Iris pigment epithelial cell (primary cell): ENCODE results near the gene TNC.

Experiments used
- DNase-seq: peaks from one replicate; pipeline ENCODE4 v3.0.0-alpha.2; 2011; ENCODE audit warnings: low read depth

TNC gene

DNA sequence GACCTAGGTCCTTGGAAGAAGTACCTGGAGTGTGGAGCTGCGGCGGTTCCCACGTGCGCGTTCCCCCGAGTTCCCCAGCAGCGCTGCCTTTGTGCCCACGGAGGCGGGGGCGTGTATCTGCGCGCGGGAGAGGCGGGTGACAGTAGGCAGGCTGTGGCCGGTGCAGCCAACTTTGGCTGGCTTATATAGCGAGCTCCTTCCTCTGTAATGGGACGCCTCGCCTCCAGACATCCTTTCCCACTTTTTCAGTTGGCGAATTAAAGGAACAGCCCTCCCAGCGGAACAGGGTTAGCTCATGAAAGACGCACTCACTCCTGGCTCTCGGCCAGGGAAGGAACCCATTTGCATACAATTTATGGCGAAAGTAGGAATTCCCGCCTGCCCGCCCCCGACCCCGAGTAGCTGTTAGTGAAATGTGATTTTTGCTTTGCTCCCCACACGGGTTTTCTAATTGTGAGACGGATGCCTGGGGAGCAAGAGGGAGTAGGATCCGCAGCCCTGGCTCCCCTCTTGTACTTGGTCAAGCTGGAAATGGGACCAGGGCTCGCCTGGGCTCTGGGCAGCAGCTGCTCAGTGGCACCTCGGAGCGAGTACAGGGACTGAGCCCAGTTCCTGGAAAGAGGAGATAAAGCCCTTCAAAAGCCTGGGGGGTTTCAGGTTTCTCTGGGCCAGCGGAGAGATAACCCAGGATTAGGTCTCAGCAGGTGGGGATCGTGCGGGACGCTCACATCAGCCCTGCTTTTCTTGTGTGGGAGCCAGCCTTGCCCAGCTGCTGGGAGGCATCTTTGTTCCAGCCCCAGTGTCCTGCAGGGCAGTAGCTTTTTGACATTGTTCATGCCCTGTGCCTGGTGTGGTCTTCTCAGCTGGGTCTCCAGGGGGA lies at the start of gene TNC:
TSS of gene TNC (minus strand) at position 159 of the 880 bp plus-strand sequence. CDS start 27,139 bp downstream, outside the sequence.
- DNase-seq, result peak; percentile 59

DNA sequence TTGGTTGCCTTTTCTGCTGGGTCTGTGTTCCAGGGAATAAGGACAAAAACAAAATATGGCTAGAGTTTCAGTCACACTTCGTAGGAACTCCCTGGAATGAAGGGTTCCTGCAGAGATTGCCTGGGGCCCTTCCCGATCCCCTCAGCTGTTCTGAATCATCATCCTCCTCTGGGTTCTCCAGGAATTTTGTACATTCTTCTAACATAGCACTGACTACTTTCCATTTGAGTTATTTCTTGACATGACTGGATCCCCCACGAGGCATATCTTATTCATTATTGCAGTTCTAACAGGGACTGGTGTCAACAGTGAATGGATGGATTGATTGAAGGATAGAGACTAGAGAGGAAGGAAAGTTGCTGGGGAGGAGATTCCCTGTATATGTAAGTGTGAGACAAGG lies 49.2 kb upstream of the TNC start:
- DNase-seq, result peak; percentile 57

DNA sequence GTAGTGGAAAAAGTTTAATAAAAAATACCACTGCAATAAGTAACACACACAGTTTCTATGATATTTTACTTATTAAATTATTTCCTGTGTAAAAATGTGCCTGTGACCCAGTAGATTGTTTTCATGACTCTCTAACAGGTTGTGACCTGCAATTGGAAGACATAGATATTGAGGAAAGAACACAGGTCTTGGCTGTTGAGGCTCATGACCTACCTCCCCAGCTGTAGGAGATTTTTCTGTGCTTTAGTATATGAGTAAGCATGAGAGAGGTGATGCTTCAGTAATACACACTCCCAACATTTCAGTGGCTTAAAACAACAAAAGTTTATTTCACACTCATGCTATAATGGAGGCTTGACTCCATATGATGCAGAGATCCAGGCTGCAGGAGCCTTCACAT lies 47.3 kb upstream of the TNC start:
- no peak for DNase-seq

DNA sequence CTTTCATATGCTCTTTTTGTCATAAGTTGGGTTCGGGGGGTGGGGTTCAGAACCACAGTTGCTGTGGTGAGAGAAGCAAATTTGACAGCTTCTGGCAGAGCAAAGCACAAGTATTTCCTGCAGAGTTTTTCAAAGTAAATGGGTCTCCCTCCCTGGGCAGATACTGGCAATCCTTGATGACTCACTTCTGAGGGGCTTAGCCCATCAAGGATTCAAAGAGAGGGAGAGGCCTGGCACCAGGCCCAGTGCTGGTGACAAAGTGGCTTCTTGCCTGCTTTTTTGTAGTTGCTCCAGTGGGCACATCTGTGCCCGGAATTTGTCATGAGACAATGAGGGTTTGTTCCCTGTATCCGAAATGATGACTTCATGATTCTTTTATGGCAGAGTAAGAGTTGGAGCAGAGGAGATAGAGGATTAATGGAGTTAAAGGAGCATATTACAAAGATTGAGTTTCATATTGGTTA lies 46.6 kb upstream of the TNC start:
- peak; percentile 17 for DNase-seq

DNA sequence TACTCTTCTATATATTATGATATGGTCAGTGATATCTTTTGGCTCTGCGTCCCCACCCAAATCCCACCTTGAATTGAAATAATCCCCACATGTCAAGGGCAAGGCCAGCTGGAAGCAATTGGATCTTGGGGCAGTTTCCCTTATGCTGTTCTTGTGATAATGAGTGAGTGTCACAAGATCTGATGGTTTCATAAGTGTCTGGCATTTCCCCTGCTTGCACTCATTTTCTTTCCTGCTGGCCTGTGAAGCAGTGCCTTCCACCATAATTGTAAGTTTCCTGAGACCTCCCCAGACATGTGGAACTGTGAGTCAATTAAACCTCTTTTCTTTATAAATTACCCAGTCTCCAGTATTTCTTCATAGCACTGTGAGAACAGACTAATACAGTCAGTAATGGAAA lies 45.0 kb upstream of the TNC start:
- no peak for DNase-seq

DNA sequence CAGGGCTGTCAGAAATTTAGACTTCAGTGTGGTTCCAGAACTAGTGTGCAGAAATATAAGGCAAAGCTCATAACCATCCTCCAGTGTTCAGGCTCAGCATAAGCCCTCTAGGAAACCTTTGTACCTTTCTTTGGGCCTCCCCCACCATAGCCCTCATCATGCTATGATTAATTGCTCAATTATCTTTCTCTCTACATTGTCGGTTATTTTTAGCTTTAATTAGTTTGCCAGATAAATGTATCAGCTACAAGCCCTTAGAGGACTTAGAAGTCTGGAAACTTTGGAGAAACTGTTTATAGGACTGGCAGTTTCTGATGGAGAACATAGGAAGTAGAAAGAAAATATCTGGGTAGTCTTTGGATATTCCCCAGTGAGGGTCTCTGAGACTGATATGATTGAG lies 43.5 kb upstream of the TNC start:
- no peak for DNase-seq

DNA sequence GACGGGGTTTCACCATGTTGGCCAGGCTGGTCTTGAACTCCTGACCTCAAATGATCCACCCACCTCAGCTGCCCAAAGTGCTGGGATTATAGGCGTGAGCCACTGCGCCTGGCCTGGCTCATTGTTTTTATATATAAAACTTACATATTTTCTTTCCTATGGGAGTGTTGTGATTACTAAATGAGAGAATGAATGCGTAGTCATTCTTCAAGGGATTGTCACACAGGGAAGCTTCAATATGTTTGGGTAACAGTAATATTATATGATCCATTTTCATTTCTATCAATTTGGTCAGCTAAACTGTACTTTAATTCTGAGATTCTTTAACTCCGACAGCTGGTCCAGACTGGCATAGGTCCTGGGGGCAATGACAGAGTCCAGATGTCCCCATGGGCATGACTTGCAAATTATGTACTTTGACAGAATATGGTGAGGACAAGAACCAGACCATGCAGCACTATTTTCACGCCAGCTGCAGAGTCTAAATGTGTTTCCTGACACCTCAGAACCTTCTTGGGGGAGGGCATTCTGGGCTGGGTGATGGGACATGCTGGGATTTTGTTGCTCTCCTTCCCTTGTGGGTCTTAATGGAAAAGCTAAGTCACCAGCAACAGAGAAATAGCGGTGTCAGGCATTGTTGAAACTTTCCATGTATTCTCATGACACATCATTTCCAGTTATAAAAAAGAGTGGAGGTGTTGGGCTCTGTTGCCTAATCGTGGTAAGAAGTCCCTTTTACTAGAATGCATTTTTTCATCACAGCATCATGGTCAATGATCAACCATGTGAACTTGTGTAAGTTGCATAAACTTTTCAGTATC lies 40.9 kb upstream of the TNC start:
- peak; percentile 38 for DNase-seq

DNA sequence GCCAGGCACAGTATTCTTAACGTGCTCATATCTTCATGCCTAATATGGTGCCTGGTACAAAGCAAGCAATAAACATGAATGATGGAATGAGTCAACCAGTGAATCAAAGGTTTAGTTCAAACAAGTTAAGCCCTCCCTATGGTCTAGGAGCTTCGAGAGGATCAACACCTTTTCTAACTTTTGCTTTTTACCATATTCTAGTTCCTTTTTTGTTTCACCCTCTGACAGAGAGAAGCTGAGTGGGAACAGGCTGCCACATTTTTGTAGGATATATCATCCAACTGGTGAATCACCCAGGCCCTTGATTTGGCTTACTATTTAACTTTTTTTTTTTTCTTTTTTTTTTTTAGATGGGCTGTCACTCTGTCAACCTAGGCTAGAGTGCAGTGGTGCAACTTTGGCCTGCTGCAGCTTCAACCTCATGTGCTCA lies 39.3 kb upstream of the TNC start:
- peak; percentile 80 for DNase-seq

DNA sequence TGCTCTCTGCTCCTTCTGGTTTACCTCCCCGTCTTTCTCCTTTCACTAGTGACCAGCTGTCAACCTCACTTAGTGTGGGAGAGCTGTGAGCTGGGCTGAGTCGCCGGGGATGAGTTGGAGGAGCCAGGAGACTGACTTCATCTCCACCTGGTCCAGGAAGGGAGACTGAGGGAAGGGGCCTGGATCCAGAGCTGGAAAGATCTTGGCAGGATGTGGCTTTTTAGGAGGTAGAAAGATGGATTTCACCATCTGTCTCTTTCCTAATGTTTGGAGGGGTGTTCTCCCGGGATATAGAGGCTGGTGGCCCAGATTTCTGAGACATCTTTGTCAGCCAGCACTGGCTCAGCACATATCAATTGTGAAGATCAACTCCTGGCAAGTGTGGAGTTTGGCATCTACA lies 37.1 kb upstream of the TNC start:
- no peak for DNase-seq

DNA sequence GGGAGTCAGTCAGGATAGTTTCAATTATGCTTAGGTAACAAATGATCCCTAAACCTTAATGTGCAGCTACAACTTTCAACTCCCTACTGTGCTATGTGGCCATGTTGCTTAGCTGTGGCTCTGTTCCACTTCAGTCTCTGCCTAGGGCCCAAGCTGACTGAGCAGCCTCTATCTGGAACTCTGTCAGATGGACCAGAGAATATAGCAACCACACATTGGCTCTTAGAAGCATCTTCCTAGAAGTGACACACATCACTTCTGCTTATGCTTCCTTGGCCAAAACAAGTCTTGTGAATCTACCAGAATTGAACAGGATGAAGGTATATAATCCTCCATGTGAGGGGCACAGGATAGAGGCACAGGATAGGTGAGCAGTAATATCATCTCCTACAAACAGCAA lies 36.7 kb upstream of the TNC start:
- no peak for DNase-seq

DNA sequence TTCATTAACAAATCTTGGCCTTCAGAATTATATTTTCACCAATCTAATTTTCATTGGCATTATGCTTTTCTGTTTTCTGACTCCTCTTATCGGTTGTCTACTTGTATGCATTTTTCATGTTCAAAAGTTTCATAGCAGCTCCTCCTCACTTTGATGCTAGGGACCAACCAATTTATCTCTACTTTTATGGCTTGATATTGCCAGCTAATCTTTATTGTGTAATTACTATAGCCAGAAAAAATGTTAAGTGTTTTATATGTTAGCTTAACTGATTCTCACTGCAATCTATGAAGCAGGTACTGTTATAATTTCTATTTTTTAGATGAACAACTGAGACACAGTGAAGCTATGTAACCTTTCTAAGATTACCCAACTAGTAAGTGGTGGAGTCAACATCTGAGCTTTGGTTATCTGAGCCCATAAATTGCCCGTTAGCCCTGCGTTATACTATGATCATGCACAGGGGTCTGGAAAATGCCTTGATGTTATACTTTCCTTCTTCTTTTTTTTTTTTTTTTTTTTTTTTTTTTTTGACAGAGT lies 34.4 kb upstream of the TNC start:
- no peak for DNase-seq

DNA sequence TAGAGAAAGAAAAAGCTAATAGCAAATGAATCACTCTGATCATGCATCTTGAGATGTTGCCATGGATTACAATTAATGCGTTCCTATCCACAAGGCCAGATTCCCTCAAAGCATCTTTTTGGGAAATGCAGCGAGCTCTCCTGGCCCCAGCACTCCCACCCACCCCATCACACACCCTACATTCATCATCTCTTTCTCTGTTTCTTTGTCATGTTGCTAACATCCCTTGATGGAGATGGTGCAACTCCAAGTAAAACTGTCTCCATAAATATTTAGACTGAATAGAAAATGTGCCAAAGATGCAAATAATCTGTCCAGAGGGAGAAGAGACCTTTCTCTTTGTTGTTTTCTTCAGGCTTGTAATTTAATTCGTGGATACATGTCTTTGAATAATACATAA lies 30.8 kb upstream of the TNC start:
- DNase-seq, result no peak

DNA sequence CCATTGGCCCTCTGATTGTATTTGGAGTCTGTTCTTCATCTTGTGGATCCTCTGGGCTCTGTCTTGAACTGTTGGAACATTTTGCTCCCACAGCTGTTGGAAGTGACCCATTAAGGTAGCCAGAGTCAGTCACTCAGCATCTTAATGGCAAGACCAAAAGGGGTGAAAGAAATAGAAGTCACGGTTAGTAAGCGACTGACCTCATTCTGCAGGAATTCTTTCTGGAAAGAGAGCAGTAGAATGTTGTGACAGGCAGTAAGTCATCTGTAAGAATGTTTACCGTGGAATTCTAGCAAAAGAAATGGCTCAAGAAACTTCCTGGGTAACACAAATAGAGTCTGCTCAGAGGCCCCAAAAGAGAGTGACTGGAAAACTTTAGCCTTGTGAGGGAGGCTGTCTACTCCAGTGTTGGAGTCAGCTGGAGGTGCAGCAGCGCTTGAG lies 28.6 kb upstream of the TNC start:
- peak; percentile 82 for DNase-seq

DNA sequence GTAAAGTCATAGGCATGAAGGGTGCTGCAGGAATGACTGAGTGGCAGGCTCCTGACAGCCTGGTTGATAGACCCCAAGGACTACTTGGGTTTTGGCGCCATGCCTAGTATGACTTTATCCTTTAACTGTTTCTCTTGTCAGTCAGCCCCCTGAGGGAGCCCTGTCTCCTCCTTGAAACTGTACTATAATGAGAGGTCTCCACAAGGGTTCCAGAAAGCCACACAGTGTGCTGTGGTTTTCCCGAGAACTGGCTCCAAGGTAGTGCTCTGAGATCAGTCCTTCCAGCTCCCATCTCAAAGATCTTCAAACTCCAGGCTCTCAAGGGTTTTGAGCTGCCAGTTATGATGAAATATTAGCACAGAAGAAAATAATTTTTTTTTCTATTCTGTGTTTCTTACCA lies 26.7 kb upstream of the TNC start:
- no peak for DNase-seq

DNA sequence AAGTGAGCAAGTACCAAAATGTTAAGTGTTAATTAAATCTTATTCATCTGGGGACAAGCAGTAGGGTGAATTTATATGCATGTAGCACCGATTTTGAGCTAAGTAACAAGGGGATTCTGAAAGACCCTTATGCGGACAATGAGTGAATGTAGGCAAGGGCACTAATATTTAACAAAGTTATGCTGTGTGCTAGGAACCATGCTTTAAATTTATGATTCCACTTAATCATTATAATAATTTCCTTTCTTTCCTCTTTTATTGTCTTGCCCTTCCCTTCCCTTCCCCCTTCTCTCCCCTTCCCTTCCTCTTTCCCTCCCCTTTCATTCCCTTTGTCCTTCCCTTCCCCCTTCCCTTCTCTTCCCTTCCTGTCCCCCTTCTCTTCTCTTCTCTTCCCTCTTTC lies 25.7 kb upstream of the TNC start:
- DNase-seq, result no peak

DNA sequence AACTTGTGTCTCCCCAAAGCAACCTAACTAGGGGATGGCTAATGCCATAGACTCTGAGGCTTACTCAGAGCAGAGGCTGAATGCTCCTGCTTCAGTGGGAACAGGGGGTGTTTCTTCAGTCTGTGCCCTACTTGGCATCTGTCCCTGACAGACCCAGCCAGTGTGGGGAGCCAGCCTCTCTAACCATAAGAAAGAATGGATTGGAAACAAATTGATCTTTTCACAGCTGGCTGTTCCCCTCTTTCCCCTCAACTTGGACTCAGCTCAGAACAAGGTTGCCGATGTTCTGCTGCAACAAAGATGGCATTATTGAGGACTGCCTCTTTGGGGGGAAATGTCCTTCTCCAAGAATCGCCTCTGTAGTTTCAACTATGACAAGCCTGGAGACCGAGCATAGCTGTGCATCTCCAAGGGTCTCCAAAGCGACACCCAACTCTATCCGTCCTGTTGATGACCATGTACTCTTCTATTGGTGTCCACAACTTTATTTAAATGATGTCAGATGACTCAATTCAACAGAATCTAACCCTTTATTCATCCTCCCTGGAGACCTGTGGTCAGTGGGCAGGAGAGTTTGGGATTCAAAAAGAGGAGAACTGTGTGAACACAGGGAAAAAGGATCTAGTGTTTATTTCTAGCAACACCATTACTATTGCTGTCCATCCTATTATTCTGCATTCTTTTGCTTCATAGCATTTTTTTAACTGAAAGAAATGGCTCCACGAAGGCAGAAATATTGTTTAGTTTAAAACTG lies 24.7 kb upstream of the TNC start:
- DNase-seq, result no peak

DNA sequence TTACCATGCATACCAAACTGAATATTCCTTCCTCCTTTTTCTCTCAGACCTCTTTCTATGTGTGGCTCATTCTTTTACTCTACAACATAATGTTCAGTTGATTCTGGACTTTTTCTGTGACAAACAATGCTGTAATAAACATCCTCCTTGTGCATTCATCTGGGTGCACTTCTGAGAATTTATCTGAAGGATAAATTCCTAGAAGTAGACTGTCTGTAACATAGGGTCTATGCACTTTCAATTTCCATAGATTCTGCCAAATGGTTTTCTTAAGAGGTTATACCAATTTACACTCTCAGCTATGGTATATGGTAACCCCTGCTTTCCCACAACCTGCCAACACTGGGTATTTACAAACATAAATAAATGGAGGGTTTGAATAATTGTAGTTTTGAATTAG lies 24.1 kb upstream of the TNC start:
- no peak for DNase-seq

DNA sequence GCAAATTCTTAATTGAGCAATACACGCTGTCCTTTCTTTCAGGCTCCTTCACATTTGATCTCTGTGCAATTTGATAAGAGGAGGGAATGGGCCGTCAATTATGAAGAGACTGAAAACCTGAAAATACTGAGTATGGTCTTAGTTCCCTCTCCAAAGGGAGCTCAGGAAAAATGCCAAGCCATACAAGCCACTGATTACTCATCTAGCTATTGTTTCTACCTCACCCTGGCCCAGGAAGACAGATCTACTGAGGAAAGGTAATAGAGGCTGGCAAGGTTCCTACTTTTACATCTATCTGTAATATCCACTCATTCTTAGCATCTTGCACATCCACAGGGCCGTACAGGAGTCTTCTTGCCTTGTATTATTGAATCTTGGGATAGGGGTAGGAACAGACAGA lies 23.7 kb upstream of the TNC start:
- DNase-seq, result no peak

DNA sequence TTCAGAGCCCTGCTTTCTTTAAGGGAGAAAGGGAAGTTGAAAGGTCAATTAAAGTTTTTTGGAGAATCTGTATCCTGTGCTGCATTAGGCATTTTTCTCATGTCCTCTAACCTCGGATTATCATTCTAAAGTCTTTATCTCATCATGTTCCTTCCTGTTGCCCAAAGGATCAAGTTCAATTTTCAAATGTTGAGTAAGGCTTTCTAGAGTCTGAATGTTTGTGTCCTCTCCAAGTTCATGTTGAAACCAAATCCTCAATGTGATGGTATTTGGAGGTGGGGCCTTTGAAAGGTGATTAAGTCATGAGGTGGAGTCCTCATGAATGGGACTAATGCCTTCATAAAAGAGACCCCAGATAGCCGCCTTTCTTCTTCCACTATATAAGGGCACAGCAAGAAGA lies 20.2 kb upstream of the TNC start:
- peak; percentile 66 for DNase-seq

DNA sequence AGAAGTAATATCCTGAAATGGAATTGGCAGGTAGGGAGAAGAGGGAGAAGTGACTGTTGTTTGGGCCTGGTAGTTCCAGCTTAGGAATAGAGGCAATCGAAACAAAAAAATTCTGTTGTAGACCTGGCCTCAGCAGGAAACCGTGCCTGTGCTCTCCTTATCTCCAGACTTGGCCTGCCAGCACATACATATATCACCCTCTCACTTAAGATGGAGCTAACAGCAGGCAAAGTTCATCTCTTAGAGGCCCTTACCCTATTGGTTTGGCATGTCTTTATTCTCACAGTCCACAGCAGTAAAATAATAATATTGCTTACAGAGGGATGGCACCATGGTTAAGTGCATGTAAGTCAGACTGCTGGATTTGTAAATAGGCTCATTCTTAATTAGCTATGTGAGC lies 19.6 kb upstream of the TNC start:
- no peak for DNase-seq

DNA sequence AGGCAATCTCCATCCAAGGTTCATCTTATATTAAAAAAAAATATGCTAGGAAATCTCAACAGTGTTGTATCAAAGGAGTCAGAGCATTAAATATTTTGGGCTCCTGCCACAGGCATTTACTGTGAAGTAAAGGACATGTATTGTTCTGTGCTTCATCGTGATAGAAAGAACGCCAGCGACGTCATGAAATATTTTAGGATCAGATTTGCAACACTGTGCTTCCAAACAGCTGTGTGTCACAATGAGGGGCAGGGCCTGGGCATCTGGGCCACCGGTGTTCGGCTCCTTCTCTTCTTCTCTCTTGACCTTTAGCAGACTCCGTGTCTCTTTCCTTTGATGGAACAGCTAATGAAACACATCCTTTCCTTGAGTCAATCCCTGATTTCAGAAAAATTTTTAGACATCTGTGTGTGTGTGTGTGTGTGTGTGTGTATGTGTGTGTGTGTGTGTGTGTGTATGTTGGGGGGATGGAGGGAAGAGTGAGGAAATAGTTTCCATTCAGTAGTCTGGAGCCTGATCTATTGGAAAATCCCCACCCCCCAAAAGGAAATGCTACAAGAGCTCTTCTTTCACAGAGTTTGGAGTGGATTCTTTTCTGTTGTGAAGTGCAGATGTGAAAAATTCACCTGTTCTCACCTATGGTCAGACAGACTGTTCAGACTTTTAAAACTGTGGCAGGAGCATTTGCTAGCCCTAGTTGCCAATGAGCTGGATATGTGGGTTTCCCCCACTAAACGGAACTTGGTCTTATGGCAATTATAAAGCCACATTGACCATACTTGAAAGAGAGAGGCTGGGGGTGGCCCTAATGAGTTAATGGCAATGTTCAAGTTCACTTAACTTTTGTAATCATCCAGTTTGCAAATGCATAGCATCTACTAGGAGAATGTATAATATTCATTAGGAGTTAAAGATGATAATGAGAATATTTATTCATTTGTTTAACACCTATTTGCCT lies 18.1 kb upstream of the TNC start:
- peak; percentile 45 for DNase-seq
